K562 (cell line): ENCODE data around the gene ASCC1. TPM values are rescaled to one million over a fixed set of nuclear protein-coding genes. Genes with fewer than 3 reads are reported as not detected.
"Not testable (repeated sequence)": the region's sequence is repeated elsewhere in the genome, so short reads cannot be mapped to it uniquely, and the experiment has no call there.

Source experiments
- ATAC-seq: fragments of 200-7000 bp; cut with Tn5 transposase; 3 replicates; pipeline ENCODE4 v1.9.1; 2020; ENCODE audit warnings: moderate library complexity
- BruUV-seq: library from RNA; stranded (reverse); fragments of 400-500 nt; replicated peaks from 2 replicates; lab custom pipeline; 2021; lab: Mats Ljungman, UMichigan
- CTCF ChIA-PET: fragments of 300-600 bp; formaldehyde crosslinking; extraction: SDS; loops from one replicate; lab custom pipeline; 2021; ENCODE audit warnings: low intra/inter-chr PET ratio; lab: Yijun Ruan, JAX
- POLR2A ChIA-PET: fragments of 300-600, 350-650 bp; sonication (Branson Sonifier 250); formaldehyde crosslinking; extraction: SDS; loops from one replicate; lab custom pipeline; 2021; ENCODE audit warnings: antibody characterized with exemption, inconsistent platforms; lab: Yijun Ruan, JAX
- DNase-seq, 4 experiments: peaks; one replicate each; pipeline versions ENCODE4 v3.0.0 to v3.0.0-alpha.2; 2011 to 2018; ENCODE audit warnings: low spot score in 3 of 4, mixed read lengths in 3 of 4; ENCODE audit errors: extremely low read depth in 1 of 4
- FAIRE-seq: peaks from 2 replicates; lab custom pipeline; 2011; peaks lifted over from hg19 to GRCh38; lab: Jason Lieb, UNC
- H2AFZ ChIP-seq: 2 replicates; pipeline ENCODE4 v1.6.0; 2011; ENCODE audit warnings: low read depth, low read length, control low read depth, inconsistent platforms
- H3K27ac ChIP-seq: fragments of 200-600 bp; 3 replicates; pipeline ENCODE4 v1.8.0; 2011; ENCODE audit warnings: low read depth, mild to moderate bottlenecking, control low read depth, inconsistent platforms, low read length, moderate library complexity, mixed read lengths; ENCODE audit errors: extremely low read depth
- H3K27me3 ChIP-seq, 2 experiments: fragments of 300-600 bp in 1 of 2; 2 replicates in 1 of 2; 3 replicates in 1 of 2; pipeline versions ENCODE4 v1.6.0 to v1.8.0; 2011; ENCODE audit warnings: inconsistent platforms in 2 of 2, low read length in 2 of 2, mild to moderate bottlenecking in 1 of 2, mixed read lengths in 1 of 2, moderate library complexity in 1 of 2; ENCODE audit not compliant: control insufficient read depth in 2 of 2, insufficient read depth in 2 of 2
- H3K36me3 ChIP-seq: fragments of 300-600 bp; 3 replicates; pipeline ENCODE4 v1.8.0; 2011; ENCODE audit warnings: mild to moderate bottlenecking, low read length, inconsistent platforms; ENCODE audit not compliant: control insufficient read depth, insufficient read depth
- H3K4me1 ChIP-seq, 2 experiments: fragments of 200-600 bp in 1 of 2; replicated peaks in 1 of 2; 2 replicates in 1 of 2; 3 replicates in 1 of 2; pipeline versions ENCODE4 v1.5.1 to v1.8.0; 2011; ENCODE audit warnings: inconsistent platforms in 2 of 2, low read length in 2 of 2, mild to moderate bottlenecking in 1 of 2, mixed read lengths in 1 of 2, moderate library complexity in 1 of 2; ENCODE audit not compliant: control insufficient read depth in 2 of 2, insufficient read depth in 2 of 2
- H3K4me2 ChIP-seq: 2 replicates; pipeline ENCODE4 v1.6.1; 2011; ENCODE audit warnings: low read length, control low read depth, inconsistent platforms, mixed read lengths; ENCODE audit not compliant: insufficient read depth
- H3K4me3 ChIP-seq: fragments of 200-600 bp; sonication (generic), shearing (Covaris generic); 2 replicates; pipeline ENCODE4 v1.5.1; 2016; ENCODE audit warnings: control low read depth, inconsistent platforms
- H3K79me2 ChIP-seq: fragments of 200-600 bp; 3 replicates; pipeline ENCODE4 v1.8.0; 2011; ENCODE audit warnings: low read length, inconsistent platforms; ENCODE audit not compliant: control insufficient read depth, insufficient read depth
- H3K9ac ChIP-seq, 2 experiments: 2 replicates each; pipeline versions ENCODE4 v1.6.0 to v1.6.1; 2011; ENCODE audit warnings: low read depth in 2 of 2, low read length in 2 of 2, control low read depth in 1 of 2, inconsistent platforms in 1 of 2, mild to moderate bottlenecking in 1 of 2, mixed read lengths in 1 of 2; ENCODE audit not compliant: insufficient read depth in 1 of 2
- H3K9me1 ChIP-seq: one replicate; pipeline ENCODE4 v1.6.0; 2011; ENCODE audit warnings: inconsistent platforms, mild to moderate bottlenecking, low read length, moderate library complexity; ENCODE audit not compliant: control insufficient read depth, insufficient read depth
- H3K9me3 ChIP-seq: replicated peaks from 2 replicates; pipeline ENCODE4 v1.5.1; 2011; ENCODE audit warnings: low read depth, low read length, inconsistent platforms; ENCODE audit not compliant: control insufficient read depth, insufficient read depth
- H4K20me1 ChIP-seq: replicated peaks from 2 replicates; pipeline ENCODE4 v1.6.1; 2011; ENCODE audit warnings: low read length, inconsistent platforms, mixed read lengths; ENCODE audit not compliant: control insufficient read depth, insufficient read depth
- FOXM1 ChIP-seq, 2 experiments: fragments of 450-650 bp in 1 of 2; sonication (generic) in 1 of 2; formaldehyde crosslinking in 1 of 2; IDR thresholded peaks; 2 replicates each; pipeline versions ENCODE4 v1.6.1 to v1.9.0; 2017 to 2022; ENCODE audit warnings: low read depth in 2 of 2, mild to moderate bottlenecking in 2 of 2, missing genetic modification reagents in 1 of 2, moderate library complexity in 1 of 2
- HDAC8 ChIP-seq: fragments of 450-650 bp; IDR thresholded peaks from 2 replicates; pipeline ENCODE4 v1.6.1; 2016; ENCODE audit warnings: mild to moderate bottlenecking, missing genetic modification characterization, moderate library complexity, missing compliant biosample characterization
- MLLT1 ChIP-seq, 2 experiments: fragments of 450-650 bp; IDR thresholded peaks; 2 replicates each; pipeline ENCODE4 v1.6.1; 2016
- RBFOX2 ChIP-seq: fragments of 200-400 bp; formaldehyde crosslinking; IDR thresholded peaks from 2 replicates; pipeline ENCODE4 v1.6.1; 2017; ENCODE audit warnings: low read depth, mild to moderate bottlenecking, low read length, moderate library complexity
- SAP30 ChIP-seq: fragments of 200-600 bp; sonication (generic); IDR thresholded peaks from 2 replicates; pipeline ENCODE4 v1.6.1; 2012; ENCODE audit warnings: borderline replicate concordance, low read depth, mild to moderate bottlenecking, moderate library complexity, low read length, control low read depth, inconsistent platforms; ENCODE audit not compliant: insufficient read depth, poor library complexity, severe bottlenecking
- THRAP3 ChIP-seq: fragments of 450-650 bp; IDR thresholded peaks from 2 replicates; pipeline ENCODE4 v1.6.1; 2016; ENCODE audit warnings: mild to moderate bottlenecking, inconsistent platforms, borderline replicate concordance
- ZNF707 ChIP-seq: fragments of 250-450 bp; sonication (Bioruptor Pico); conservative IDR thresholded peaks from 2 replicates; pipeline ENCODE4 v1.8.0; 2022; ENCODE audit warnings: inconsistent platforms, mild to moderate bottlenecking, moderate library complexity
- whole genome bisulfite sequencing: fragments of 100-300 bp; shearing (Covaris generic); methylation state at CpG from one replicate; pipeline ENCODE4 v1.1.6; 2016; ENCODE audit warnings: low coverage, mixed read lengths; ENCODE audit not compliant: insufficient coverage; ENCODE audit errors: missing lambda C conversion rate; 5-methylcytosine and 5-hydroxymethylcytosine counted together
- in situ Hi-C: fragments of 300-500 bp; cut with MboI; formaldehyde crosslinking; loops from 4 replicates; pipeline ENCODE4 v1.15.0; 2018; ENCODE audit warnings: inconsistent platforms, mixed read lengths
- intact Hi-C: fragments of 100-400 bp; cut with micrococcal nuclease; formaldehyde crosslinking; loops from 2 replicates; pipeline ENCODE4 v1.14.2; 2022
- polyA plus RNA-seq, 8 experiments: library from polyadenylated mRNA; depleted of rRNA in 4 of 8; stranded (reverse) in 5 of 8; unstranded in 3 of 8; fragments of >200 nt; fragmentation: Nextera tagmentation in 2 of 8; fragmentation: Illumina TruSeq in 1 of 8; extraction: Ambion mirVana in 2 of 8; extraction: Trizol in 1 of 8; gene quantifications; 2 replicates each; pipeline versions ENCODE4 v1.2.1 to v1.2.3, GENCODE V29; 2011 to 2014; ENCODE audit warnings: inconsistent platforms in 1 of 8, missing spikeins in 1 of 8
- total RNA-seq, 7 experiments: library from RNA; depleted of rRNA in 6 of 7; stranded (reverse); fragments of >200 nt in 6 of 7; fragmentation: Illumina TruSeq in 2 of 7; extraction: Trizol in 2 of 7; gene quantifications; 2 replicates each; pipeline versions ENCODE4 v1.2.1 to v1.2.3, GENCODE V29; 2011 to 2021; ENCODE audit warnings: low replicate concordance in 1 of 7
- TF ChIP-seq, protein P1 (sequence below): sonication (generic); formaldehyde crosslinking; IDR thresholded peaks from 2 replicates; pipeline ENCODE4 v1.8.0; 2022; ENCODE audit warnings: missing genetic modification reagents, mild to moderate bottlenecking, moderate library complexity, borderline replicate concordance

ASCC1 gene
- total and polyA plus RNA-seq, 9 of the 15 experiments (the other 6 are each of a cell fraction or from before 2014, with no cell fraction given), result 31.7 to 73.3 (median 52.8) TPM

- Histone ChIP-seq H3K4me1 (peaks cover 29 to 47% of the 10 kb centered on the region in 2 experiments), H3K9ac (peak overlapping the region in 1 of 2 experiments; percentile 77; a peak in 2 of 4 replicates), H2AFZ (peak overlapping the region; percentile 79)
- H3K9me3 ChIP-seq; intact Hi-C loops; H3K4me3 ChIP-seq; H3K4me2 ChIP-seq; FAIRE-seq; H3K27ac ChIP-seq; H3K36me3 ChIP-seq; ATAC-seq; H3K79me2 ChIP-seq; DNase-seq; in situ Hi-C loops; H3K9me1 ChIP-seq; BruUV-seq; CTCF ChIA-PET; TF ChIP-seq FOXM1 (CRISPR knock-in tag; IDR thresholded peaks at IDR 0.05; ENCODE audit: low read depth): not testable (repeated sequence)
- TF ChIP-seq FOXM1 (IDR thresholded peaks at IDR 0.05; ENCODE audit: low read depth), result 0 out of 2 replicates have a peak, but pooled peaks have one; percentile 1
- TF ChIP-seq, all 486 proteins: peak for 1; not testable (repeated sequence) for 485
- POLR2A ChIA-PET, result interaction anchor here (7.5 kb wide), 1 partner anchor 10 kb away, joined by 42 read pairs; no protein-coding TSS in a partner anchor
- not testable (repeated sequence) for H4K20me1 ChIP-seq, H3K27me3 ChIP-seq
- 90% methylated on average over 17 of the region's 17 CpGs for WGBS
Measured at GRCh38 chr10:72249176-72249862, 33.2 kb upstream of the ASCC1 start.

DNA sequence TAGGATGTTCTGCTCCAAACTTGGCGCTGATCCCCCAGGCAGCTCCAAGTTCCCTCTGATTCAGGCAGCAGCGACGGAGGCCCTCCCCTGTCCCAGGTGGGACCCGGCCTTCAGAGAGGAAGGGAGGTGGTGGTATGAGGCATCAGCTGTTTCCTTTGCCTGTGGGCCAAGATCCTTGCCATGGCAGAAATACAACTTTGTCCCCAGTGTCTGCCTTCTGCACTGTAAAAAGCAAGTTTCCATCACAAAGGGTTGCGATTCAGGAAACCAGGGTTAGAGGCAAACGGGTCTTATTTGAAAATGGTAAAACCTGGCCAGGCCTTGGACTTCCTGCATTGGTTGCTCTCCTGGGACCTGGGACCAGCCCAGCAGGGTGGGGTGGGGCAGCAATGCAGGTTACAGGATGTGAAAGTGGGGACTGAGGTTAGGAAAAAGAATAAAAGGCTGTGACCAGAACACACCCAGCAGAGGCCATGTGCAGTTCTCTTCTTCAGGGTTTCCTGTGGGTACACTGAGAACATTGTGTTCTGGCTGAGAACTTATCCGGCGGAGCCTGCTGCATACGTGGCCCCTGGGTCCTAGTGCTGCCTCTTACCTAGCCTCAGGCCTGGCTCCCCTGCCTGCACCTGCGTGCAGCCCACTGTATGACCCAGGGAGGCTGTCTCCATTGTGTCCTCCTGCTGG lies 32.5 kb upstream of the ASCC1 start:
- no peaks in the 10 kb centered on the region for H3K27me3 ChIP-seq
- ChIA-PET POLR2A (interaction anchor here (1.1 to 7.5 kb wide), 5 partner anchors 10 to 32 kb away, joined by 3 to 42 read pairs (median 4); partner anchors contain the start of genes ASCC1 and DDIT4), CTCF (no interaction called here)
- no peak overlapping the region for H3K4me3 ChIP-seq
- ATAC-seq, result peak; percentile 51
- H2AFZ ChIP-seq, result peak overlapping the region; percentile 79
- no peak overlapping the region for H3K27ac ChIP-seq
- 48% methylated on average over 10 of the region's 10 CpGs for WGBS
- peak overlapping the region in 1 of 2 experiments; percentile 77; a peak in 2 of 4 replicates for H3K9ac ChIP-seq
- H3K79me2 ChIP-seq, result no peaks in the 10 kb centered on the region
- no peaks in the 10 kb centered on the region for H3K9me3 ChIP-seq
- peaks cover 34 to 50% of the 10 kb centered on the region in 2 experiments for H3K4me1 ChIP-seq
- no peak for DNase-seq
- peak overlapping the region; percentile 14; the same call in 1 of the 2 replicates for H3K4me2 ChIP-seq
- in situ Hi-C loops (no loop called here), intact Hi-C loops (no loop called here)
- no peak for FAIRE-seq
- H3K9me1 ChIP-seq, result no peaks in the 10 kb centered on the region
- no peaks in the 10 kb centered on the region for H4K20me1 ChIP-seq
- H3K36me3 ChIP-seq, result no peaks in the 10 kb centered on the region
- BruUV-seq, result TSS peak; percentile 74
- TF ChIP-seq, protein P1, sequence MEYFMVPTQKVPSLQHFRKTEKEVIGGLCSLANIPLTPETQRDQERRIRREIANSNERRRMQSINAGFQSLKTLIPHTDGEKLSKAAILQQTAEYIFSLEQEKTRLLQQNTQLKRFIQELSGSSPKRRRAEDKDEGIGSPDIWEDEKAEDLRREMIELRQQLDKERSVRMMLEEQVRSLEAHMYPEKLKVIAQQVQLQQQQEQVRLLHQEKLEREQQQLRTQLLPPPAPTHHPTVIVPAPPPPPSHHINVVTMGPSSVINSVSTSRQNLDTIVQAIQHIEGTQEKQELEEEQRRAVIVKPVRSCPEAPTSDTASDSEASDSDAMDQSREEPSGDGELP (CRISPR knock-in tag), result peak; percentile 17; the same call in 1 of the 2 replicates
- no peak for TF ChIP-seq THRAP3
- TF ChIP-seq FOXM1 (IDR thresholded peaks at IDR 0.05; ENCODE audit: low read depth), result 0 out of 2 replicates have a peak, but pooled peaks have one; percentile 19
- TF ChIP-seq FOXM1 (CRISPR knock-in tag; IDR thresholded peaks at IDR 0.05; ENCODE audit: low read depth), result no peak
- no peak for TF ChIP-seq SAP30
- no peak for TF ChIP-seq ZNF707 (CRISPR knock-in tag)
- TF ChIP-seq RBFOX2, result 0 out of 2 replicates have a peak, but pooled peaks have one; percentile 30
- peak in 1 of 2 experiments; percentile 41; a peak in 1 of 4 replicates for TF ChIP-seq MLLT1 (IDR thresholded peaks at IDR 0.05)
- no peak for TF ChIP-seq HDAC8 (tag)
